ENCODE data around the gene PSMD1. TPM values are rescaled to one million over a fixed set of nuclear protein-coding genes. Genes with fewer than 3 reads are reported as not detected.

PSMD1 gene
- total RNA-seq, 2 experiments from 2014 or later: 27.9 to 31.3 TPM

DNA sequence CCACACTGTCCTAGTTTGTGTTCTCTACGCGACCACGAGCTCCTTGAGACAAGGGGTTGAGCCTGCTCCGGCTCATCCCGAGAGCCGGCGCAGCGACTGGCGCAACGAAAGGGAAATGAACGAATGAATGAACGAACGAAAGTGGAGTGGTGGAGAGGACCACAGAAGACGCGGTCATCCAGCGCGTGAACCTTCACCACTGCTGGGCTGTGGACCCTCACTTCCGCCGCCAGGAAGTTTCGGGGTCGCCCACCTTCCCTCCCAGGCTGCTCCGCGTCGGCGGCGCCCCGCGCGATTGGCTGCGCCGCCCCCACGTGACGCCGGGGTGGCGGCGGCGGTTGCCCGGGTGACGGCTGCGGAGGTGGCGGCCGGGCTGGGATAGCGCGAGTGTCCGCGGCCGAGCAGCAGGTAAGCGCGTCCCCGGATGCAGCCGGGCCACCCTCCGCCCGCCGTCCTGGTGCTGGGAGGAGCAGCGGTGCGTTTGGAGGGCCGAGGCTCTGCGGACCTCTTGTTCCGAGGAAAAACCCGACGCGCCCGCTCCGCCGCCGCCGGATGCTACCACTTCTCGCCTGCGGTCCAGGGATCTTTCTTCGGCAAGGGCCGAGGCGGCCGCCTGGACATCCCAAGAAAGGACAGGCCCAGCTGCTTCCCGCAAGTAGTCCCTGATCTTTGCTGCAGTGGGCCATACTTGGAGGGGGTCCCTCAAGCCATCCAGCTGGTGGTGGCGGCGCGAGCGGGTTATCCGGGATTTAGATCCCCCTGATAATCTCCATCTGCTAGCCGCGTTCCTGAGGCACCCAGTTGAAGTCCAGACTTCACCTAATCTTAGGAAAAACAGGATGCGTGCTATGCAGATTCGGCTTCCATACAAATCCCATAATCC lies 141.9 kb downstream of the PSMD1 start, which contains the start of gene ARMC9:
Gene ARMC9 (plus strand): TSS at position 341 of the 883 bp plus-strand sequence. CDS start 7,608 bp downstream, outside the sequence.
- CTCF ChIA-PET: no interaction called here

DNA sequence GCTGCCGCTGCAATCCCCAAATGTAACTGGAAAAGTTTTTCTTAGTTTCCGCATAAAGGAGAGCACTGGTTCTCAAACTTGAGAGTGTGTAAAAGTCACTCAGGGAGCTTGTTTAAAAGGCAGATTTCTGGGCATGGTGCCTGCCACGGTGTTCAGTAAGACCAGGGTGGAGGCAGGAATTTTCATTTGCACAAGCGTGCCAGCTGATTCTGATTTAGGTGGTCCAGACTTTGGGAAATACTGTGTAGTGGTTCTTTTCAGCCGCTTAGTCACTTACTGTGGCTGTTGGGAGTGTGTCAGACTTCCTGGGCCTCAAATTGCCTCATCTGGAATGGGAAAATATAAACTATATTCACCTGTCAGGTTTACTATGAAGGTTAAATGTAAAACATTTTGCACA lies 142.6 kb downstream of the PSMD1 start:
- Histone ChIP-seq H3K4me1 (ENCODE audit: insufficient read depth, low read length) (peaks cover 12% of the 10 kb centered on the region), H3K4me3 (ENCODE audit: low read length) (peak overlapping the region; percentile 86), H3K27ac (ENCODE audit: low read depth in 1 of 2, low read length in 2 of 2) (no peak overlapping the region), H3K9me3 (ENCODE audit: control insufficient read depth in 1 of 2, insufficient read depth in 1 of 2, low read length in 2 of 2) (no peaks in the 10 kb centered on the region), H3K36me3 (ENCODE audit: insufficient read depth, low read length) (no peaks in the 10 kb centered on the region), H3K27me3 (ENCODE audit: control insufficient read depth in 1 of 2, insufficient read depth in 2 of 2, low read length in 2 of 2) (peaks cover 0 to under 1% of the 10 kb centered on the region in 2 experiments)
- ChIA-PET POLR2A (no interaction called here), CTCF (no interaction called here)
- TF ChIP-seq, protein P1, sequence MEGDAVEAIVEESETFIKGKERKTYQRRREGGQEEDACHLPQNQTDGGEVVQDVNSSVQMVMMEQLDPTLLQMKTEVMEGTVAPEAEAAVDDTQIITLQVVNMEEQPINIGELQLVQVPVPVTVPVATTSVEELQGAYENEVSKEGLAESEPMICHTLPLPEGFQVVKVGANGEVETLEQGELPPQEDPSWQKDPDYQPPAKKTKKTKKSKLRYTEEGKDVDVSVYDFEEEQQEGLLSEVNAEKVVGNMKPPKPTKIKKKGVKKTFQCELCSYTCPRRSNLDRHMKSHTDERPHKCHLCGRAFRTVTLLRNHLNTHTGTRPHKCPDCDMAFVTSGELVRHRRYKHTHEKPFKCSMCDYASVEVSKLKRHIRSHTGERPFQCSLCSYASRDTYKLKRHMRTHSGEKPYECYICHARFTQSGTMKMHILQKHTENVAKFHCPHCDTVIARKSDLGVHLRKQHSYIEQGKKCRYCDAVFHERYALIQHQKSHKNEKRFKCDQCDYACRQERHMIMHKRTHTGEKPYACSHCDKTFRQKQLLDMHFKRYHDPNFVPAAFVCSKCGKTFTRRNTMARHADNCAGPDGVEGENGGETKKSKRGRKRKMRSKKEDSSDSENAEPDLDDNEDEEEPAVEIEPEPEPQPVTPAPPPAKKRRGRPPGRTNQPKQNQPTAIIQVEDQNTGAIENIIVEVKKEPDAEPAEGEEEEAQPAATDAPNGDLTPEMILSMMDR (IDR thresholded peaks at IDR 0.05): no peak
- Mint-ChIP-seq H3K27me3 (no peaks in the 10 kb centered on the region), H3K9me3 (no peaks in the 10 kb centered on the region), H3K4me1 (ENCODE audit: low read depth) (peaks cover 6% of the 10 kb centered on the region), H3K27ac (peak overlapping the region; percentile 34), H3K36me3 (ENCODE audit: low read depth) (no peaks in the 10 kb centered on the region), H3K4me3 (peak overlapping the region; percentile 86)
- no peak for DNase-seq
- intact Hi-C loops (cut with DNase I, micrococcal nuclease): no loop called here
- no peak for ATAC-seq (ENCODE audit: poor library complexity)

More for the DNA sequence above, 141.9 kb downstream of the PSMD1 start, which contains the start of gene ARMC9:
- H3K27ac ChIP-seq (ENCODE audit: low read depth in 1 of 2, low read length in 2 of 2): no peak within 1 kb of the TSS
- Mint-ChIP-seq H3K4me3 (peak within 1 kb of the TSS; percentile 93), H3K36me3 (ENCODE audit: low read depth) (no peaks in the 10 kb centered on the region), H3K4me1 (ENCODE audit: low read depth) (peaks cover 6% of the 10 kb centered on the region), H3K27me3 (no peaks in the 10 kb centered on the region), H3K27ac (peak within 1 kb of the TSS; percentile 63), H3K9me3 (no peaks in the 10 kb centered on the region)
- H3K4me3 ChIP-seq (ENCODE audit: low read length): peak within 1 kb of the TSS; percentile 86
- POLR2A ChIA-PET: interaction anchor here (0.9 kb wide), 1 partner anchor 9 kb away, joined by 4 read pairs; no protein-coding TSS in a partner anchor
- ATAC-seq (ENCODE audit: poor library complexity) (peak; percentile 96), DNase-seq (peak; percentile 40 to 84 (median 60))
- intact Hi-C loops (cut with DNase I, micrococcal nuclease): no loop called here
- TF ChIP-seq, protein P1 (IDR thresholded peaks at IDR 0.05): no peak
- peaks cover 12% of the 10 kb centered on the region for H3K4me1 ChIP-seq (ENCODE audit: insufficient read depth, low read length)
- peaks cover 0 to 2% of the 10 kb centered on the region in 2 experiments for H3K27me3 ChIP-seq (ENCODE audit: control insufficient read depth in 1 of 2, insufficient read depth in 2 of 2, low read length in 2 of 2)
- H3K36me3 ChIP-seq (ENCODE audit: insufficient read depth, low read length): no peaks in the 10 kb centered on the region
- no peaks in the 10 kb centered on the region for H3K9me3 ChIP-seq (ENCODE audit: control insufficient read depth in 1 of 2, insufficient read depth in 1 of 2, low read length in 2 of 2)

DNA sequence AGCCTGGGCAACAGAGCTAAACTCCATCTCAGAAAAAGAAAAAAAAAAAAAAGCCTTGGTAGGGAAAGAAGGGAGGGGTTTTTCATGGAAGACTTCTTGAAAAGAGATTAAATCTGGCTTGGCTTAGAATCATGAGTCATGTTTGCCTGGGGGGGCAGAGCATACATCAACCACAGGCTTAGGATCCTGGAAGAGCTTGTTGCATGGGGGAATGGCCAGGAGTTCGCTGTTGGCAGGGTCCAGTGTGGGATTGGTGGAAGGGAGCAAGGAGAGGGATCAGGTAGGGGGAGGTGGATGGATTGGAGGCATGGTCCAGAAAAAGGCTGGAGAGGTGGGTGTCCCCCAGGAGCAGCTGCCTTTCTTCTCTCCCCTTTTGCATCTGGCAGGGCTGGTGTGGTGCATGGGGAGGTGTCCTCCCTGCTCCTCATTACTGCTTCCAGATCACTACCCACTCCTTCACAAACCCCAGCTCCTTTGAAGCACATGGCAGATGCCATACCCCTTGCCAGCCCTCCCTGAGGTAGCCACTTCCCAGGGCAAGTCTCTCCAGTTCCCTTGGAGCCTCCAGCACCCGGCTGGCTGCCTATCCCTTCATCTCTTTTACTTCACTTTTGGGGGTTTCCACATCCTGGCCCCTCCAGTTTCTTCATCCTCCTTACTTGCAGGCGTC lies 144.3 kb downstream of the PSMD1 start:
- Mint-ChIP-seq H3K4me3 (peak overlapping the region; percentile 57), H3K36me3 (ENCODE audit: low read depth) (no peaks in the 10 kb centered on the region), H3K27me3 (no peaks in the 10 kb centered on the region), H3K27ac (no peak overlapping the region), H3K9me3 (no peaks in the 10 kb centered on the region), H3K4me1 (ENCODE audit: low read depth) (peaks cover 6% of the 10 kb centered on the region)
- Histone ChIP-seq H3K9me3 (ENCODE audit: control insufficient read depth in 1 of 2, insufficient read depth in 1 of 2, low read length in 2 of 2) (no peaks in the 10 kb centered on the region), H3K27me3 (ENCODE audit: control insufficient read depth in 1 of 2, insufficient read depth in 2 of 2, low read length in 2 of 2) (no peaks in the 10 kb centered on the region), H3K27ac (ENCODE audit: low read depth in 1 of 2, low read length in 2 of 2) (no peak overlapping the region), H3K36me3 (ENCODE audit: insufficient read depth, low read length) (no peaks in the 10 kb centered on the region), H3K4me1 (ENCODE audit: insufficient read depth, low read length) (peaks cover 12% of the 10 kb centered on the region), H3K4me3 (ENCODE audit: low read length) (no peak overlapping the region)
- POLR2A ChIA-PET: interaction anchor here (0.8 kb wide), 1 partner anchor 41 kb away, joined by 3 read pairs; no protein-coding TSS in a partner anchor
- intact Hi-C loops (cut with DNase I, micrococcal nuclease): no loop called here
- TF ChIP-seq, protein P1 (IDR thresholded peaks at IDR 0.05): no peak
- no peak for DNase-seq
- CTCF ChIA-PET: interaction anchor here (0.9 kb wide), 1 partner anchor 9 kb away, joined by 3 read pairs; no protein-coding TSS in a partner anchor
- ATAC-seq (ENCODE audit: poor library complexity): no peak

Data from CD4-positive, alpha-beta T cell (primary cell).